D721Med (cell line): ENCODE measurements around the gene NOL4L.

Experiments used
- DNase-seq: peaks from one replicate; pipeline ENCODE4 v3.0.0; 2011; ENCODE audit warnings: low spot score; ENCODE audit not compliant: insufficient read length
- FAIRE-seq: peaks from 2 replicates; lab custom pipeline; 2011; peaks lifted over from hg19 to GRCh38; lab: Jason Lieb, UNC
- CTCF ChIP-seq: IDR thresholded peaks from 2 replicates; pipeline ENCODE4 v1.5.1; 2012; ENCODE audit warnings: mild to moderate bottlenecking, control low read depth; ENCODE audit not compliant: insufficient read depth; ENCODE audit errors: missing control alignments

NOL4L gene

DNA sequence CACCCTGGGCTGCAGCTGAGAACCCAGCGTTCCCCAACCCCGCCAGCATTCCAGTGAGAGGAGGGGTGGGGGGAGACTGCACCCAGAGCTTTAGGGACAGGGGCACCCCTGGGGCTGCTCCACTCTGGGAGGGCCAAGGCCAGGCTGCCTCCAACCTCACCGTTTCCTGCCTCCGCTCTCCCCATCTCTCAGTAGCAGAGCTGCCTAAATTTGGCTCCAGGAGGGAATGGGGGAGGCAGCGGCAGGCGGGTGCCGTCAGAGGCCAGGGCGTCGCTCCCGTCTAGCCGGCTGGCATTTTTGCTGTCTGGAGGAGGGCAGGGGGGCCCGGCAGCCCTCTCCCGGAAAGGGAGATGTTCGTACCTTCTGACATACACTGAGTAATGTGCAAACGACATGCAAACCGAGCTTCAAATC is 46.6 kb downstream of the NOL4L start:
- TF ChIP-seq CTCF, result no peak
- FAIRE-seq, result no peak
- DNase-seq, result no peak

GRCh38 chr20:32537657-32538525 is 47.2 kb downstream of the NOL4L start:
- DNase-seq (no peak), FAIRE-seq (no peak)
- TF ChIP-seq CTCF, result no peak

DNA sequence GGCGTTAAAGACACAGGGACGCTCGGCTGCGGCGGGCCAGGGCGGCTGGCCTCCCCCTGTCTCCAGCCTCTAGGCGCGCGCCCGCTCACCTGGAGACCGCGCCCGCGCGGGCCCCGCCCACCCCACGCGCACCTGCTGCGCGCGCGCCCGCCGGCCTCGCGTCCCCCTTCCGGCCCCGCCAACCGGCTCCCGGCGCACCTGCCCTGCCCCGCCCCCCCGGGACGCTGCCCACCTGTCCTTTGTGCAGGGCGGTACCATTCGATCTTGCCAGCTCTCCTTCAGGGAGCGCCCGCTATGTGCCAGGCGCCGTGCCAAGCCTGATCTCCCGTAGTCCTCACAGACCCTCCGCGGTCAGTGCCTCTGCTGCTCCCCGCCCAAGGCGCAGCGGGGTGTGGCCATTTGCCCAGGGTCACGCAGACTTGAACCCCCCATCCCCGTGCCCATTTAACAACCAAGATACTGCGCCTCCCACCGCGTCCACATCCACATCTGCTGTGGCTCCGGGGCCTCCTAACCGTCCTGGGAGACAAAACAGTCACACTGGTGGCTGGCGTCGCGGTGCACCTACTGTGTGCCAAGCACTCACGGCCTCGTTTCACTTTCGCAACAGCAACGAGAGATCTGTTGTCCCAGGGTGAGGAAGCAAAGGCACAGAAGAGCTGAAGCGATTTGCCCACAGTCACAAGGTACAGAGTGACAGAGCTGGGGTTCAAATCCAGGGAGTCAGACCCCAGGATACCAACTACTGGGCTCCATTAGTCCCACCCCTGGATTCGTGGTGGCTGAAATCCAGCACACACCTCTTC is 48.1 kb downstream of the NOL4L start:
- no peak for FAIRE-seq
- no peak for DNase-seq
- TF ChIP-seq CTCF, result no peak

GRCh38 chr20:32535953-32536823 is 48.9 kb downstream of the NOL4L start:
- DNase-seq (peak; percentile 86), FAIRE-seq (no peak)
- TF ChIP-seq CTCF, result no peak

GRCh38 chr20:32535316-32535952 is 49.7 kb downstream of the NOL4L start:
- FAIRE-seq (no peak), DNase-seq (no peak)
- TF ChIP-seq CTCF, result no peak

- DNase-seq, result no peak
- no peak for TF ChIP-seq CTCF
- no peak for FAIRE-seq
These were observed 50.4 kb downstream of the NOL4L start for GRCh38 chr20:32534661-32535240.
